ENCODE measurements around the gene TMEM213.
"Not testable (repeated sequence)": the region's sequence is repeated elsewhere in the genome, so short reads cannot be mapped to it uniquely, and the experiment has no call there.

Gene TMEM213, protein sequence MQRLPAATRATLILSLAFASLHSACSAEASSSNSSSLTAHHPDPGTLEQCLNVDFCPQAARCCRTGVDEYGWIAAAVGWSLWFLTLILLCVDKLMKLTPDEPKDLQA

DNA sequence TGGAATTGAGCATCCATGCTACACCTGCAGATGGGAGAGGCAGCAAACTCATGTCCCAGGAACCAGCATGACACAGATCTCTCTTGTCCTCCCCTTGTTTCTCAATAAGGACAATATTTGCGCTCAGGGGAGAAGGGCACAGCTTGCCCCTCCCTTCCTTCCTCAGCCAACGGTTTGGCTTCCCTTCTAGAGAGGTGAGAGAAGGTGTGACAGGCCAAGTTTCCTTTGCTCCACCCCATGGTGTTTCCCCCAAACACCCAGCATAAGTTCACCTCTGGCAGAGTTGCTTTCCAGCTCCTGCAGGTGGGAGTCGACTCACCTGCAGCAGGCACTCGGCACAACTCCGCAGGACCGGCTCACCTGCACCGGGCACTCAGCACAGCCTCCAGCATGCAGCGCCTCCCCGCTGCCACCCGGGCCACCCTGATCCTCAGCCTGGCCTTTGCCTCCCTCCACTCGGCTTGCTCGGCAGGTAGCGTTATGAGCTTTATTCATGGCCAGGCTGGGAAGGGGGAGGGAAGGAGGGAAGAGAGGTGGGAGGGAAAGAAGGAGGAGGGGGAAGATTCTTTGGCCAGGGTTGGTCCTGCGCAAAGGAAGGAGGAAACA lies at the start of gene TMEM213, which contains the start of gene ATP6V0A4:
TMEM213 (plus strand) TSS at position 280 of the 606 bp plus-strand sequence; CDS start at position 391, 111 bp downstream.
ATP6V0A4 (minus strand) TSS at position 482 of the 606 bp plus-strand sequence. CDS start 26,949 bp downstream, outside the sequence.
- no peak for DNase-seq

DNA sequence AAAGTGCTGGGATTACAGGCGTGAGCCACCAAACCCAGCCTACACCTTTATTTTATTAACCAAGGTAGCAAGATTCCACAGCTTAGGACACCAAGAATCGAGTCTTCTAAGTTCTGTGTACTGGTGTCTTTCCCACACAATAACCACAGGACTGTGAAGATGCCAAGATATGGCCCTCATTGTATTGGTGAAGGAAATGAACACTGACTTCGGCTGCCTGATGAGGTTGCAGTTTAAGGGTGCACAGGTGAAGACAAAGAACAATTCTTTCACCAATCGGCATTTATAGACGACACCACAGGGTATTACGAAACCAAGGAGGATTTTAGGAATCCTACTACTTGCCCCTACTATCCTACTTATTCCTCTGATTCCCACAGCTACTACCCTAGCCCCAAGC lies 49.1 kb upstream of the TMEM213 start:
- DNase-seq, result no peak

DNA sequence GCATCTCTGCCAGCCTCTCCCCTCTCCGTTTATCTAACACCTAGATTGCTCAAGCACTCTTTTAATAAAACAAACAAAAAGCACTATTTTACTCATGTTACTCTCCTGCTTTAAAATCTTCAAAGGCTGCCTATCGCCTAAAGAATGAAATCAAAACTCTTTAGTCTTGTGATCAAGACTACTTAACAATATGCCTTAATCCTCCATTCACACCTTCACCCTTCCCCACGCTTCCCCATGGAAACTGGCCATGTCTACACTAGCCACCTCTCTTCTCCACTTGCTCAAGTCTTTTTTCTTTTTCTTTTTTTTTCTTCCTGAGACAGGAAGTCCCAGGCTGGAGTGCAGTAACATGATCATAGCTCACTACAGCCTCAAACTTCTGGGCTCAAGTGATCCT lies 47.8 kb upstream of the TMEM213 start:
- no peak for DNase-seq

DNA sequence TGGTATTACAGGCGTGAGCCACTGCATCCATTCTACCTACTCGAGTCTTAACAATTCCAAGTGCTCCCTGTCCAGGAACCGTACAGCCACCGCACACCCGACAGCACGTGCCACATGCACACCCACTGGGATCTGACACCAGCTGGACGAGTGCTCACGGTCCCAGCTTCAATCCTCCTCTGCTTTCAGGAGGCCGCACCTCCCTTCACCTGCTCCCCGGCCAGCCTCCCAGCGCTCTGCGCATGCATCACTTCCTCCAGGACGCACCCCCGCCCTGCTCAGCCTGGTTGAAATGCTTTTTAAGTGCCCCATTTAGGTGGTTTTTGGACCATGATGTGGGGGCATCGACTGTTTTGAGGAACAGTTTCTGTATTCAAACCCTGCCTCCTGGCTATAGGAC lies 47.3 kb upstream of the TMEM213 start:
- DNase-seq, result no peak

DNA sequence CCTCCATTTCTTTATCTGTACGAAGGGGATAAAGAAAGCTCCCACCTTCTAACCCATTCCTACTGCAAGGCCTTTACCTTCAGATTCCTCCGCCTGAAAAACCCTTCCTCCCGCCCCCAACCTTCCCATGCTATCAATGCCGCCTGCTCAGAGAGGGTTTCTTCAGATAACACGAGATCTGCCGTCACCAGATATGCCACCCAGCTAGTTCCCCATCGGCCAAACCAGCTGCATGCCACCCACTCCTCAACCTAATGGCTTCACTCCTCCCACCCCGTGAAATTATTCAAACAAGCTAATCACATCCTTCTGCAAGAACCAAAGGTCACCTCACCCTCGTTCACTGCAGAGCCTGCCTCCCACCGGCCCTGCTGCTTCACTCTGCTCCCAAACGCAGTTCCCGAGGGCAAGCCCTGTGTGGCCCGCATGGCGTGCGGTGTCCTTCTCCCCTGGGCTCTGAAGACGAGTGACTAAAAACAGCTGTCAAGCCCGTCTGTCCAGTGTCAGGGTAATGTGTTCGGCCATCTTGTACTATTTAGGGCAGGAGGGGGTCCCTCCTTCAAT lies 46.8 kb upstream of the TMEM213 start:
- DNase-seq, result no peak

DNA sequence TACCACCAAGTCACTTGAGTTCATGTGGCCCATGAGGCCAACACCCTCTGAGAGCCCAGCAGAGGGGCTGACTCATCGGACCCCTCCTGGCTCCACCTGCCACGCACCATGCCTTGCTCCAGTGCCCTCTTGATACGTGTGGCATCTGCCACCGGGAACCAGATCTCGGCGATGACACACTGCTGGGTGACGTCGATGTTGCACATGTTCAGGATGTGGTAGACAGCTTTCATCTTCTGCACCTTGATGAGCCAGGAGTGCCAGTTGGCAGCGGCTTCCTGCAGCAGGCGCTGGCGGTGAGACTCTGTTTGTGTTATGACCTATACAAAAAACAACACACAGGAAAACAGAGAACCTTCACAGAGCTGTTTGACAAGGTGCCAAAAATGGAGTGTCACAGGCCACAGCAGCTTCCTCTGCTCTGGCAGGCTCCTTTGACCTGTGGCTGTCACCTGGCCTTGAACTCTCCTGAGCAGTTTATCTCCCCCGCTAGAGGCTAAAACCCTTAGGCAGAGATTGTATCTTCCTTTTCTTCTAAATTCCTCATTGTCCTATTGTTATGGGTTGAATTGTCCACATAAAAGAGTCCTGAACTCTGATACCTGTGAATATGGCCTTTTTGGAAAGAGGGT lies 45.2 kb upstream of the TMEM213 start:
- peak; percentile 97 for DNase-seq

DNA sequence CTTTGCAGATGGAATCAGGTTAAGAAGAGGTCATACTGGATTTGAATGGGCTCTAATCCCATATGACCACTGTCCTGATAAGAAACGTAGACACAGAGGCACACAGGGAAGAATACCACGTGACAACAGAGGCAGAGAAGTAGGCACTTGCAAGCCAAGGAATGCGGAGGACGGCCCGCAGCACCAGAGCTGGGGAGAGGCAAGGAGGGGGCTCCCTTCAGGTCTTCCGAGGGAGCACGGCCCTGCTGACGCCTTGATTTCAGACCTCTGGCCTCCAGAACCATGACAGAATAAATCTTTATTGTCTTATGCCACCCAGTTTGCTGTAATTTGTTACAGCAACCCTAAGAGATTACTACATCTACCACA lies 44.7 kb upstream of the TMEM213 start:
- DNase-seq, result no peak

DNA sequence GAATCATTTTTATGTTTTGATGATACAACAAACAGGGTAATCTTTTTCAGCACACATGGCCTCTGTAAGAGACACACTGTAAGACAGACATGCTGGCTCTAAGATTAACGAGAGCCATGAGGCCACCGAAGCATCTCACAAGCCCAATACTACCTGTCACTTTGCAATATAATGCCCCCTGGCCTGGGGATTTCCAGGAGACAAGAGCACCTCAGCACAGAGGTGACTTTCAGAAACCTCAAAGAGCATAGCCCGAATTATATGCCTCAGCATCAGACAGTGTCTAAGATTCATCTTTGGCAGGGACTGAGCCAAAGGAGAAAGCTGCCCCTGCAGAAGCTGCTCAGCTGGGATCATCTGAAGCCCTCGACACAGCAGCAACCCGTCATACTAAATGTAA lies 44.2 kb upstream of the TMEM213 start:
- DNase-seq, result peak; percentile 19

DNA sequence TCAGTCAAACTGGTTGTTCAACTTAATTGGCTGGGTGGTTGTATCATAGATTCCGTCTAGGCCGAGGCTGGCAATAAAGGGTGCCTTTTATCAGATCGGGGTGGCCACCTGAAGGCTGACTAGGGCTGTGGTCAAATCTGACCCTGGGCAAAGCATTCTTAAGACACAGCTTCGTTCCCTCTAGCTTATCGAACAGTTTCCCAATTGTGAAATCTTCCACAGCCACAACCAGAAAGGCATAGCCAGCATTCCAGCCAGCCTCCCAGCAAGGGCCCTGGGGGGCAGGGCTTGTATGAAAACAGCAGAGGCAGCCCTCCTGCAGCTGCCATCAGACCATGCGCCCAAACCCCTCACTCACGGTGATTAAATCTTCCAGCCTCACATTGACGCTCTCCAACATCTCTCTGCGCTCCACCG lies 42.5 kb upstream of the TMEM213 start:
- DNase-seq, result no peak

DNA sequence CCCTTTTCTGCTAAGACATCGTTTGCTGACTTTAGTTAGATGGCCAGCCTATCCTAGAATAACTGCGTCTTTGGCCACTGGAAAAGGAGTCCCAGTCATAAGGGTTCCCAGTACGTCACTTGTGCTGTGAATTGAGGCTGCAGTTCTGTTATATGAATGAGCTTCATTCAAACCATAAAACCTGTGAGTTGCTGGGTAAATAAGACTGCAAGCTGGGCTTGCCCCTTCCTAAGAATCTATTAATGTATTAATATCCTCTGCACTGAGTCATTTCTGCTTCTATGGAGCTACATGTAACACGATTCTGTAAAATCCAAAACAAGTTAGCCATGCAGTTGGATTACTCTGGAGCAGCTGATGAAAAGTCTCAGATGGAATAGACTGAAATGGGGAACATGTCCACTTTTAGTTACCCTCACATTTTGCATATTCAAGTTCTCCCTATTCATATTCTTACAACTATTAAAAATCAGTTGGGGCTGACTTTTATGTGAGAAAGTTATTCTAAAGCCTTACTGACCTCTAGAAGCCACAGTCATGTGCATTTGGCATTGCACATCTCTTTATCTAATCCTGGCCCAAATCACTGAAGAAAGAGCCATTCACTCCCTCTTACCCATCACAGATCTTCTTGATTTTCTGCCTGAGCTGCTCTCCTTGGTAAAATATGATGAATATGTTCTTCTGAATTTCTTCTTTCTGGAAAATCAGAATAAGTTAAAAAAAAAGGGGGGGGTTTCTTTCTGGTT lies 41.8 kb upstream of the TMEM213 start:
- DNase-seq, result no peak

DNA sequence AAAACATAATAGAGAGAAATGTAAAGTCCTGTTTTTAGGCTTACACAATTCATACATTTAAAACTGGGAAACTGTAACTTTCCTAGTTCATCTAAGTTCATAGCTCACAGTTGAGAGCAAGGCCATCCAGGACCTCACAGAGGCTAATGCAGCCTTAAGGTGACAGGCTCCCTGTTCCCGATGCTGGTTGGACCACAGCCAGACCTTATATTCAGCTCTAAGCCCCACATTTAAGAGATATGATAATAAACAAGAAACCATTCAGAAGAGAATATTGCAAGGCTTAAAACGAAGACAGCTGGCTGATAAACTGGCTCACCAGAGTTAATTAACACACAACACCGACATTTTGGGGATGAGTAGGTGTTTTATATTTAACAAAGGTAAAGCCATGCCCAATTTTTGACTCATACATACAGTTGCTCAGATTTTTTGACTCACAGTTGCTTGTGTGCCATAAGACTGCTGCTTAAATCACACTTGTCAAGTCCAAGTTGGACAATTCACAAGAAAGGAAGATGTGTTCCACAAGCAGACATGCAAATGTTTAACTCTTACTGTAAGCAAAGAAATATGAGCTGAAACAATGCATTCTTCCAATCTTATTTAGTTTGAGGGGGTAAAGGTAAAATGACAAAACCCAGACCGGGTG lies 41.1 kb upstream of the TMEM213 start:
- no peak for DNase-seq

DNA sequence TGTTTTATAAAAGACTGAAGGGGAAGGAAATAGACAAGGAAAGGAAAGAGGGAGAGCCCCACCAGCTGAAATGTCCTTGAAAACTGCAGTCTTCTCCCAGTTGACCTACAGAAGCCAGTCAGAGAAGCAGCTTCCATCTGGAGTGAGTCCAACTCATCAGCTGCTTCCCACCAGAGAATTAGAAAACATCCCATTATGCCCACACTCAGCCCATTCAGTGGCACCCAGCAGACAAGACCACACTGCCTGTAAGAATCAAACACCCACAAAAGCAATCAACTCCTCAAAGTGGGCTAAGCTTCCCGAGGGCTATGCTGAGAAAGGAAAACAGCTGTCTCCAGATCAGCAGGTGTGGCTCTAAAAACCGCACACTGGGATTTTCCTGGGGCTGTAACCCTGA lies 29.6 kb upstream of the TMEM213 start:
- DNase-seq, result no peak

DNA sequence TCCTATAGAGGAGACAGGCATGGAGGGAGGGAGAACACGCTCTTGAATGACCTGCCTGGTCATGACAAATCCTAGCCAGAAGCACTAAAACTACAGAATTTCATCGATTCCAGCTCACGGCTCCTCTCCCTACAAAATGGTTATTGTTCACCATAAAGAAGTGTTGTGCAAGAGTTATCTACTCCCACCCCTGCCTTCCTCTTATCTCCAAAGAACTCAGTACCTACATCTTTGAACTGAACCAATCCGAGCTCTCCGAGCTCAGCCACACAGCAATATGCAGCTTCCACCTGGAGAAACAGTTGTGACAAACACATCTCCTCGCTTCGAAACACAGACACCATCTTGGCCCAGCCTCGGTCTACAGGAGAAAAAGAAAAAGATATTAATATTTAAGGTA lies 26.9 kb upstream of the TMEM213 start:
- DNase-seq, result no peak

DNA sequence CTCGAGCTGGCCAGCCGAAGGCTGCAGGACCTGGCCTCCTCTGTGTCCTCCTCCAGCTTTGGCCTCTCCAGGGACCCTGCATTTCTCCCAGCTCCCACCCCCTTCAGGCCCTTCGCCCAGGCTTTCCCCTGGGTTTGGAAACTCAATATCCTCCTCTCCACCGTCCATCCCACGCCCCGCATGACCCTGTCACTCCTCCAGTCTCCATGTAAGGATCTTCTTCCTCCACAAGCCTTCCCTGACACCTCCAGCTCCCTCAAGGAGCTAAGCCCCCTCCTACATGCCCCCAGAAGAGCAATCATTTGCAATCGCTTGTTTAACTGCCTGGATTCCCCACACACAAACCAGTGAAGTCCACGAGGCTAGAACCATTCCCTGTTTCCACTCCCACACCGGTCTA lies 24.6 kb upstream of the TMEM213 start:
- no peak for DNase-seq

DNA sequence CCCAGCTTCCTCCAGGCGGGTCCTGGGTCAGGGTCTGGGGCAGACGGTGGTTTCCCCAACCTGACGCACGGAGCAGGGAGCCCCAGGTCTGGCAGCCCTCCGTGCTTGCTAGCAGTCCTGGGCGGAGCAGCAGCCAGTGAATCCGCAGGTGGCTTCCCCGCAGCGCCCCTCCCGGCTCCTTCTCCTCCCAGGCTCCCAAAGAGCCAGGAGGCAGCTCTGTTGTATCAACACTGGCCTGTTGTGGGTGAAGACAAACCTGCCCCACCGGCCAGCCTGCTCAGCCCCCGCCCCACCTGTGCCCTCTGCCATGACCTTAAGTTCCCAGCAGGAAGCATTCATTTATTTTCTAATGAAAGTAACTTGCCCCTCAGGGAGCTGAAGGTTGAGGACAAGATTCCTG lies 24.0 kb upstream of the TMEM213 start:
- no peak for DNase-seq

DNA sequence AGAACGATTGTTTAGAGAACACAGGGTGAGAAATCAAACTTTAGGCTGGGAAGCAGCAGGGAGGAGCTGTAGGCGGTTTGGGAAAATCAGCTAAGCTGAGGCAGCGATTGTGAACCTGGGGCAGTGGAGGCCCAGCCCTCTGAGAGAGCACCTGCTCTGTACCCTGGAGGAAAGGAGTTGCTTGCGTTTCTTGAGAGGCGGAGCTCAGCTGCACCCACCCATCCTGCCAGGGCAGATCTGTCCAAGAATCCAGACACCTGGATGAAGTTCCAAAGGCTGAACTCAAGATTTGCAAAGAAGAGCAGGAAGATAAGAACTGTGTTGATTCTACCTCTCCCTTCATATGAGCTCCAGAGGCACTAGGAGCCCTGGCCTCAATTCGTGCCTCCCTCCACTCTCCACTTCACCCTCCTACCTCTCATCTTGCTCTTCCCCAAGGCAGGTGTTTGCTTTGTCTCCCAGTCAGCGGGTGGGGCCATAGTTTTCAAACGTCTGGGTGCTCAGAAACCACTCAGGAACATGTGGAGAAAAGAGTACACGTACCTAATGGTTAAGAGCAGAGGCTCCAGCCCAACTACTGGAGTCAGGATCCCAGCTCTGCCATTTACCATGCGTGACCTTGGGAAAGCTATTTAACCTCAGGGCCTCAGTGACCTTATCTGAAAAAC lies 21.5 kb upstream of the TMEM213 start:
- DNase-seq, result no peak

DNA sequence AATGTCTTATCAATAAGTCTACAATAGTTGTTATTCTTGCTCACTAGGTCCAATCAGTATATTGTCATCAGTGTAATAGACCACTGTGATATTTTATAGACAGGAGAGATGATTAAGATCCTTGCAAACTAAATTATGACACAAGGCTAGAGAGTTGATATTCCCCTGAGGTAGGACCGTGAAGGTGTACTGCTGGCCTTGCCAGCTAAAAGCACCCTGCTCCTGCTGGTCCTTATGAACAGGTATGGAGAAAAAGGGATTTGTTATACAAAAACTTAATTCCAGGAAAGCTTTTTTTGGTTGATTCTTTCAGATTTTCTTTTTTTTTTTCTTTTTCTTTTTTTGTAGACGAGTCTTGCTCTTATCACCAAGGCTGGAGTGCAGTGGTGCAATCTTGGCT lies 16.8 kb upstream of the TMEM213 start:
- DNase-seq, result no peak

DNA sequence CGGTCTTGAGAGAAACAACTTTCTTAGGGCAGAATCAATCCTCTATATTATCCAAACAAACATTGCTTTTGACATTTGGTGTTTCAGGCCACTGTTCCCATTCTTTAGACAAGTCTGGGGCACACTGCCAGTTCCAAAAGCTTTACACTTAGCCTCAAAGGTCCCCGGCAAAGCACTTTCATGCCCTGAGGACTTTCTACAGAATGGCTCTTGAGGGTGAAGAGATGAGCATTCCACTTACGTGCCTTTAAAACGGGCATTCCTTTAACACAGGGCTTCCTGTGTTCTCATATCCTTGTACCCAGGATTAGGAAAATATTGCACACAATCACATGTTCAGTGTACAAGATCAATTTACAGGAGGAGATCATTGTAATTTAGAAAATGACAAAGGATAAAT lies 13.1 kb upstream of the TMEM213 start:
- no peak for DNase-seq

DNA sequence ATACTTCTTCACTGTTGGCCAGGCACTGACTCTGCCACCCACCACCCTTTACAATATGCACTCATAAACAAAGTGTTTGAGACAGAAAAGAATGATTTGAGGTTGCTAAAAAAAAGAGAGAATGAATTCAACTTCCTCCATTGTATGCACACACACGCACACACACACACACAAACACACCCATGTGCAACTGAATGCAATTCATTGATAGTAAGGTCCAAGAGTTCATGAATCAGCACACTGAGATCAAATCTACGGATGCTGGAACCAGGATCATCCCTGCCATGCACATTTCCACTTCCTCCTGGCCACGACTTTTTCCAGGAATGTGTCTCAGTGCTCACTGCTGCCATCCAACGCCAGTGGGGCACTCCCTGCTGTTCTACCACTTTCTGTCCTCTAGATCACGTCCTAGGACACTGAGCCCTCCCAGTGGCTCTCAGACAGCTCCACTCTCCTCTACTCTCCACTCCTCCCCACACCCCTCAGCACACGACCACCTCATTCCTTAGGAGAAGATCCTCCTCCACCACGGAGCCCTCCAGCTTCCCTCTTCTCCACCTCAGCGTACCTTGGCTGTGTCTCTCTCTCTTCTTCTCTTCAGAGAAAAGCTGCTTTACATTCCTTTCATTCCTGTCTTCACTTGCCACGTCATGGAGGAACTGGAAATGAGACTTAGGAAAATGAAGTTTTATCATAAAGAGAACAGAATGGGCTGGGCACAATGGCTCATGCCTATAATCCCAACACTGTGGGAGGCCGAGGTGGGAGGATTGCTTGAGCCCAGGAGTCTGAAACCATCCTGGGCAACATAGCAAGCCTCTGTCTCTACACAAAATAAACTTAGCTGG lies 12.0 kb upstream of the TMEM213 start:
- DNase-seq, result no peak

DNA sequence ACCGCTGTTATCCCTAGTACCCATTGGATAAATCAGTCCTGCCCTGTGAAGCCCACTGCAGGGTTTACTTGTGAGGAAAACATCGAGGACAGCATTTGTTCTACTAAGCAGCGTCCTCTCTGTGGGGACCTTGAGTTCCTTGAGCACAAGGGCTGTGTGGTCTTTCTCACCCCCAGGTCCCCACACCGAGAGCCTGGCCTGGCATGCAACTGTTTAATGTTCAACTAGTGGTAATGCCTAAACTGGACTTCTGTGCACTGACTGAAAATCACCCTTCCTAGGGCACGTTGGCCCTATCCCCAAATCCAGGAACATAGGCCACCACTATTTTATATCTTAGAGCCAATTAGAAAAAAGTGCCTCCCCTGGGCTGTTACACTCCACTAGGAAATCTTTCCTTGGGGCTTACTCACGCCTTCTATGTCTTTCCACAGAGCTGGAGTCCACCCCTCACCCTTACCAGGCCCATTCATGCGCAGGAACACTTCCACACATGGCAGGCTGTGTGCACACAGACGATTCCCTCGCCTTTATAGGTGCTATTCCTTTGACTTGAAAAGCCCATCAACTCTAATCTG lies 1.7 kb upstream of the TMEM213 start:
- no peak for DNase-seq

DNA sequence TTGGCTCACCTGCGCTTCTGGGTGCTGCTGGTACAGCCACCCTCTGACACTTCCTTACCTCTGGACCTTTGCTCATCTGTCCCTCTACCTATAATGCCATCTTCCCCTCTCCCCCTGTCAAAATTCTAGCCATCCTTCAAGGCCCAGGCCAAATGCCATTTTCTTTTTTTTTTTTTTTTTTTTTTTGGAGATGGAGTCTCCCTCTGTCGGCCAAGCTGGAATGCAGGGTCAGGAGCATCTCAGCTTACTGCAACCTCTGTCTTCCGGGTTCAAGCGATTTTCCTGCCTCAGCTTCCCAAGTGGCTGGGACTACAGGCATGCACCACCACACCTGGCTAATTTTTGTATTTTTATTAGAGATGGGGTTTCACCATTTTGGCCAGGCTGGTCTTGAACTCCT lies 748 bp upstream of the TMEM213 start:
- DNase-seq, result not testable (repeated sequence)

All from CD4-positive, alpha-beta T cell treated with Interleukin-15 for 1 hour (primary cell).